HL-60 (cell line): ENCODE results near the gene EMP3.
A peak's percentile ranks its signal among the peaks of the same experiment; 100 is the strongest.

ENCODE experiments used
- DNase-seq, 2 experiments: peaks; one replicate each; pipeline ENCODE4 v3.0.0-alpha.2; 2010 to 2020; ENCODE audit warnings: low read depth in 1 of 2, low spot score in 1 of 2
- H3K27ac ChIP-seq: fragments of 250-450 bp; sonication (Bioruptor Pico); replicated peaks from 2 replicates; pipeline ENCODE4 v1.5.1; 2020; ENCODE audit warnings: mild to moderate bottlenecking, moderate library complexity
- H3K27me3 ChIP-seq: fragments of 250-450 bp; sonication (Bioruptor Pico); 2 replicates; pipeline ENCODE4 v1.5.1; 2021; ENCODE audit warnings: mild to moderate bottlenecking, moderate library complexity; ENCODE audit not compliant: insufficient read depth, poor library complexity, severe bottlenecking
- H3K4me3 ChIP-seq: replicated peaks from 2 replicates; pipeline ENCODE4 v1.5.1; 2011; ENCODE audit warnings: mild to moderate bottlenecking, control low read depth, low read length; ENCODE audit not compliant: insufficient read depth
- CTCF ChIP-seq: IDR thresholded peaks from one replicate; pipeline ENCODE4 v1.5.1; 2011; ENCODE audit warnings: low read length, control low read depth, inconsistent platforms; ENCODE audit not compliant: insufficient read depth
- GABPA ChIP-seq: IDR thresholded peaks from 2 replicates; pipeline ENCODE4 v1.6.1; 2012; ENCODE audit warnings: low read depth
- POLR2AphosphoS5 ChIP-seq: IDR thresholded peaks from 2 replicates; pipeline ENCODE4 v1.6.1; 2012; ENCODE audit warnings: low read depth
- REST ChIP-seq: IDR thresholded peaks from 2 replicates; pipeline ENCODE4 v1.6.1; 2012; ENCODE audit warnings: low read depth; ENCODE audit not compliant: insufficient replicate concordance
- SPI1 ChIP-seq: IDR thresholded peaks from 2 replicates; pipeline ENCODE4 v1.6.1; 2012; ENCODE audit warnings: low read depth, mild to moderate bottlenecking, borderline replicate concordance

Gene EMP3

GRCh38 chr19:48351341-48351752 is 26.0 kb downstream of the EMP3 start:
- Histone ChIP-seq H3K27me3 (no peaks in the 10 kb centered on the region), H3K4me3 (no peak overlapping the region), H3K27ac (no peak overlapping the region)
- TF ChIP-seq REST (no peak), CTCF (peak; percentile 83)
- DNase-seq, result peak; percentile 45 to 79

GRCh38 chr19:48353677-48354076 is 28.3 kb downstream of the EMP3 start:
- Histone ChIP-seq H3K27ac (no peak overlapping the region), H3K27me3 (no peaks in the 10 kb centered on the region), H3K4me3 (no peak overlapping the region)
- no peak for TF ChIP-seq REST
- TF ChIP-seq POLR2AphosphoS5, result no peak
- TF ChIP-seq SPI1, result no peak
- TF ChIP-seq CTCF, result no peak
- no peak for TF ChIP-seq GABPA
- DNase-seq, result peak in 1 of 2 experiments; percentile 17

- Histone ChIP-seq H3K27me3 (no peaks in the 10 kb centered on the region), H3K4me3 (no peak overlapping the region), H3K27ac (no peak overlapping the region)
- TF ChIP-seq SPI1, result no peak
- no peak for TF ChIP-seq GABPA
- TF ChIP-seq REST, result no peak
- TF ChIP-seq POLR2AphosphoS5, result no peak
- no peak for TF ChIP-seq CTCF
- DNase-seq, result no peak
Observed at GRCh38 chr19:48354332-48354992, 29.1 kb downstream of the EMP3 start.
